ENCODE data around the gene HIGD1C. TPM values are rescaled to one million over a fixed set of nuclear protein-coding genes. Genes with fewer than 3 reads are reported as not detected.
A peak's percentile ranks its signal among the peaks of the same experiment; 100 is the strongest.
"Not testable (repeated sequence)": the region's sequence is repeated elsewhere in the genome, so short reads cannot be mapped to it uniquely, and the experiment has no call there.

Gene HIGD1C
- total RNA-seq, 1 experiment from 2014 or later: not detected

- Mint-ChIP-seq H3K36me3 (peaks cover 7% of the 10 kb centered on the region; the same call in 1 of the 2 replicates), H3K9me3 (no peaks in the 10 kb centered on the region), H3K4me3 (no peak overlapping the region), H3K4me1 (peaks cover 71% of the 10 kb centered on the region), H3K27me3 (ENCODE audit: low read depth) (no peaks in the 10 kb centered on the region), H3K27ac (0 out of 2 replicates have a peak overlapping the region, but pooled peaks have one; percentile 43)
- POLR2A ChIA-PET: interaction anchor here (0.5 to 0.7 kb wide), 2 partner anchors 391 to 421 kb away, joined by 3 read pairs; no protein-coding TSS in a partner anchor
- DNase-seq (ENCODE audit: low spot score): no peak
- no peak for ATAC-seq
- CTCF ChIA-PET: interaction anchor here (1.1 kb wide), 1 partner anchor 98 kb away, joined by 3 read pairs; no protein-coding TSS in a partner anchor
- TF ChIP-seq ZNF423 (CRISPR knock-in tag; IDR thresholded peaks at IDR 0.05) (no peak), ZNF138 (CRISPR knock-in tag; conservative IDR thresholded peaks at IDR 0.05) (no peak)
Measured at GRCh38 chr12:50929831-50930230, 22.5 kb upstream of the HIGD1C start.

GRCh38 chr12:50930477-50930876 is 21.9 kb upstream of the HIGD1C start:
- CTCF ChIA-PET: interaction anchor here (1.1 kb wide), 1 partner anchor 98 kb away, joined by 3 read pairs; no protein-coding TSS in a partner anchor
- H3K36me3 Mint-ChIP-seq; H3K9me3 Mint-ChIP-seq; POLR2A ChIA-PET; H3K27ac Mint-ChIP-seq; ATAC-seq; H3K4me3 Mint-ChIP-seq; H3K27me3 Mint-ChIP-seq (ENCODE audit: low read depth); DNase-seq (ENCODE audit: low spot score): not testable (repeated sequence)
- H3K4me1 Mint-ChIP-seq: peaks cover 69% of the 10 kb centered on the region

GRCh38 chr12:50932787-50933280 is 19.5 kb upstream of the HIGD1C start:
- H3K4me3 Mint-ChIP-seq: no peak overlapping the region
- H3K27me3 Mint-ChIP-seq (ENCODE audit: low read depth): no peaks in the 10 kb centered on the region
- H3K4me1 Mint-ChIP-seq: peaks cover 49% of the 10 kb centered on the region
- ChIA-PET POLR2A (no interaction called here), CTCF (interaction anchor here (0.5 kb wide), 1 partner anchor 70 kb away, joined by 4 read pairs; no protein-coding TSS in a partner anchor)
- TF ChIP-seq GABPB1 (CRISPR knock-in tag; IDR thresholded peaks at IDR 0.05) (peak; percentile 92), PRRX2 (CRISPR knock-in tag; IDR thresholded peaks at IDR 0.05) (no peak), CDX4 (CRISPR knock-in tag; IDR thresholded peaks at IDR 0.05; ENCODE audit: borderline replicate concordance) (no peak), ZNF138 (CRISPR knock-in tag; conservative IDR thresholded peaks at IDR 0.05) (no peak), NFYB (CRISPR knock-in tag; conservative IDR thresholded peaks at IDR 0.05; ENCODE audit: low read depth) (no peak), E2F1 (CRISPR knock-in tag; IDR thresholded peaks at IDR 0.05) (no peak)
- ATAC-seq (no peak), DNase-seq (ENCODE audit: low spot score) (no peak)
- peaks cover 7% of the 10 kb centered on the region; the same call in 1 of the 2 replicates for H3K36me3 Mint-ChIP-seq
- no peaks in the 10 kb centered on the region for H3K9me3 Mint-ChIP-seq
- H3K27ac Mint-ChIP-seq: peak overlapping the region; percentile 21; the same call in 1 of the 2 replicates

- H3K9me3 Mint-ChIP-seq: no peaks in the 10 kb centered on the region
- H3K36me3 Mint-ChIP-seq: peaks cover 7% of the 10 kb centered on the region; the same call in 1 of the 2 replicates
- DNase-seq (ENCODE audit: low spot score) (no peak), ATAC-seq (peak; percentile 75)
- H3K4me3 Mint-ChIP-seq: no peak overlapping the region
- H3K27me3 Mint-ChIP-seq (ENCODE audit: low read depth): no peaks in the 10 kb centered on the region
- POLR2A ChIA-PET: no interaction called here
- peak overlapping the region; percentile 61 for H3K27ac Mint-ChIP-seq
- peaks cover 42% of the 10 kb centered on the region for H3K4me1 Mint-ChIP-seq
- CTCF ChIA-PET: no interaction called here
- no peak for TF ChIP-seq SOX15 (CRISPR knock-in tag; IDR thresholded peaks at IDR 0.05)
- no peak for TF ChIP-seq ZNF232 (CRISPR knock-in tag; IDR thresholded peaks at IDR 0.05)
- no peak for TF ChIP-seq NR2C2 (CRISPR knock-in tag; IDR thresholded peaks at IDR 0.05)
- no peak for TF ChIP-seq OVOL2 (CRISPR knock-in tag; IDR thresholded peaks at IDR 0.05; ENCODE audit: borderline replicate concordance)
- TF ChIP-seq ATF6 (CRISPR knock-in tag; IDR thresholded peaks at IDR 0.05): no peak
- no peak for TF ChIP-seq ETV6 (CRISPR knock-in tag; IDR thresholded peaks at IDR 0.05)
- no peak for TF ChIP-seq AFF4 (CRISPR knock-in tag; IDR thresholded peaks at IDR 0.05; ENCODE audit: borderline replicate concordance)
- no peak for TF ChIP-seq HMGA2 (CRISPR knock-in tag; IDR thresholded peaks at IDR 0.05)
- no peak for TF ChIP-seq MXD4 (CRISPR knock-in tag; IDR thresholded peaks at IDR 0.05; ENCODE audit: borderline replicate concordance)
Measured at GRCh38 chr12:50933459-50934124, 18.8 kb upstream of the HIGD1C start.

Data from WTC11 (cell line).